Dermis blood vessel endothelial cell (primary cell): Measurements from ENCODE around the gene PPP1R12B. TPM values are rescaled to one million over a fixed set of nuclear protein-coding genes. Genes with fewer than 3 reads are reported as not detected.
"Not testable (repeated sequence)": the region's sequence is repeated elsewhere in the genome, so short reads cannot be mapped to it uniquely, and the experiment has no call there.

Experiments
- DNase-seq: peaks from one replicate; pipeline ENCODE4 v3.0.0; 2010
- total RNA-seq: library from RNA; depleted of rRNA; stranded (reverse); fragments of >200 nt; gene quantifications from 2 replicates; pipeline ENCODE4 v1.2.3, GENCODE V29; 2014

The PPP1R12B gene
- total RNA-seq, 1 donor from 2014 or later = 15.8 TPM

DNA sequence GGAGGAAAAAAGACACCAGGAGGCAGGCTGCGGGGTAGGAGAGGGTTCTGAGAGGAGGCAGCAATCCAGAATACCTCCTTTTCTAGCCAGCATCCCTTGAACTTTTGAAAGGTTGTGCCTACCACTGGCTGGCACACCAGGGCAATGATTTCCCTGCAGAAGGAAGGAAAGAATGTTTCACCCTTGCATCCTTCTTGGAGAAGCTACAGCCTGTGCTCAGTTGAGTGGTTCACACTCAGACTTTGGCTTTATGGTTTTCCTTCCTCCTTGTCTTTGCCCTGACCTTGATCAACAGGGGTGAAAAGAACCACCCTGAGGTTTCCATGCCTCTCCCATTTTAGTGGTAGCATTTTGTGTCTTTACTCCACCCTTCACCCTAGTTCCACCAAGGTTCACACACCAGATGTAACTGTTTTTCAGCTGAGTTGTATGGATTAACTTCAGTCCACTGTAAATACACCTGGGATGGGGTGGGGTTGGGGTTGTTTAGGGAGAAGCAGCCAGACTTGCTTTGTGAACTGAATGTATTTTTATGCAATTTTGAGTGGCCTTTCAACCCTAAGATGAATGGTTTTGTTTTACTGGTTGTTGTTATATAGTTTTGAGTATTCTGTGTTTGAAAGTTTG lies 239.5 kb downstream of the PPP1R12B start:
- DNase-seq = no peak

DNA sequence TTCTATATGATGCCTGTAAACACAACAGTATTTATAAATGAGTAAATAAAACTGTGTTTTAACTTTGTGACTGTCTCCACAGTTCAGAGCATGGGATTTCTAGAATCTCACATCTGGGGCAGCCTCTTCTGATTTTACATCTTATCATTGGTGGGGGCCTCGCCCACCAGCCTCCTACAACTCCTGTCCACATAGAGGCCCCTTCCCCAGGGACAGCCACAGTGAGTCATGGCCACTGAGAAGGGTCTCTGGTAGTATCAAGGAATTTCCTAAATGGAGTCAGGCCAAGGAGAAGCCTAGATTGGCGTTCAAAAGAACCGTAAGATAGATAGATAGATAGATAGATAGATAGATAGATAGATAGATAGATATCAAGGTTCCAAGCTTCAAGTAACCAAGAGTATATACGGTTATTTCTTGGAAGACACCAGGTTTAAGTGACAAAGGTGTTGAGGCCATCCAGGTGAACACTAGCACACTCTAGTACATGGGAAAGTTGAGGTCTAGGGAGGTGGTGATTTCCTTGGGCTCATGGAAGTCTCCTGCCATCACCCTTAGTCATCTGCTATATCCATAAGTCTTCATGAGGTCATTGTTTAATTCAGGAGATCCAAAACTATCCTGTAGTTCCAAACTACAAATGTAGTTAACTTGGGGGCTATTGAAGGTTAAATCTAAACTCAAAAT lies 240.1 kb downstream of the PPP1R12B start:
- DNase-seq = peak; percentile 19

DNA sequence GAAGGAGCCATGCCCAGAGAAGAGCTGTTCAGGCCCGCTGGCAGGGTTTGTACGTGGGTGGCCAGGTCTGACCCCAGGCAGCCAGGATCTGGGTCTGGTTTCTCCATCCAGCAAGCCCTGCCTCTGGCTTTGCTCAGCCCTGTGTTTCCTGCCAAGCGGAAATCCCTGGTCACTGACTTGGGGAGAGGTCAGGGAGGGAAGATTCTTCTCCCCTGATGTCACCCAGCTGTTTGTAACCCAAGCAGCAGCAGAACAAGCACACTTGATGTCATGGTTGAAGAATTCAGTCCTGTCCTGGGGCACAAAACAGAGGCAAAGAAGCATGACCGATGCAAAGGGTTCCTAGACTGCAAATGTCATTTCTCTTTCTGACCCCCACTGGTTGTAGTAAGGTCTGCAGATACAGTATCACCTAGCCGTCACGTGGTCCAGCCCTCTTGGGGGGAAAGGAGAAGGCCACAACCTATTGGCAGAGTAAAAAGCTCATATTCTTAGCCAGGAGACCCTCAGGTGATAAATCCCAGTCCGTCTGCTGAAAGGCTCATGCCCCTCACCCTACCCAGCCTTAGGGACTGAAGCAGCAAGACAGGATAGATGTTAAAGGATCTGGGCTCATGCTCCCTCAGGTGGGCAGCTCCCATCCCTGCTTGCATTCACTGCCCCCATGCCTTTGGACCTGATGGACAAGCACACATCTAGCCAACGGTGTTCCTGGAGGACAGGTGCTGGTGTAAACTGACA lies 240.9 kb downstream of the PPP1R12B start:
- DNase-seq = peak; percentile 98

DNA sequence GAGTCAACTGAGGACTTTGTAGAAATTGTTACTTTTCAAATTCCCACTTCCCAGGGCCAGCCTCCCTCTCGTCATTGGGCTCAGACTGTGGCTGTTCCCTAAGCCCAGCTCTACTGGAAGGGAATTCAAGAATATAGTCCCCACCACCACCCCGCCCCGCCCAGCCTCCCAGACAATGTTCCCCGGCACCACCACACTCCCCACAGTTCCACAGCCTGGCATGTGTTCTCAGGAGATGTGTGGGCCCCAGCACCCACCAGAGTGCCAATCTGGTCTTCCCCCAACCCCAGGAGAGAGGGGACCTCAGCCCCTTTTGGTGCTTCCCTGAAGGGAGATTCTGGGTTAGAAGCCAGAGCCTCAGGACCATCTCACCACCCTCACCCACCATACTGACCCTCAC lies 241.6 kb downstream of the PPP1R12B start:
- no peak for DNase-seq

DNA sequence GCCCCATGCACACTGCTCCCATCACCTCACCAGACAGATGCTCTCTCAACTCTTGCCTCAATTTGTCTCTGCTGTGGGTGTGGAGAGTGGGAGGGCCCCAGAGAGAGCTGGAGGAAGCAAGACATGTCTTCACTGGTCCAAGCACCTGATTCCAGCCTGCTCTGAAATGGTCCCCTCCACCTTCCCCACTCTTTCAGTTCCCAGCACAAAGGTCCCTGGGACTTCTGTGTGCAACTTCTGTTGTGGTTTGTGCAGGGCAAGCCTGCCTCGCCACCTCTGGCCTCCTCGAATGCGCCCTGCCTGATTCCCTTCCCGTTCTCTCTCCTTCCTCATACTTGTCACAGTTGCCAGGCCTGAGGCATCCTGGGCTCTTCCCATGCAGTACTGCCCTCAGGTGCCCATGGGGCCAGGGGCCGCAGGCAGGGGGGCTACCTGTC lies 242.5 kb downstream of the PPP1R12B start:
- DNase-seq = no peak

DNA sequence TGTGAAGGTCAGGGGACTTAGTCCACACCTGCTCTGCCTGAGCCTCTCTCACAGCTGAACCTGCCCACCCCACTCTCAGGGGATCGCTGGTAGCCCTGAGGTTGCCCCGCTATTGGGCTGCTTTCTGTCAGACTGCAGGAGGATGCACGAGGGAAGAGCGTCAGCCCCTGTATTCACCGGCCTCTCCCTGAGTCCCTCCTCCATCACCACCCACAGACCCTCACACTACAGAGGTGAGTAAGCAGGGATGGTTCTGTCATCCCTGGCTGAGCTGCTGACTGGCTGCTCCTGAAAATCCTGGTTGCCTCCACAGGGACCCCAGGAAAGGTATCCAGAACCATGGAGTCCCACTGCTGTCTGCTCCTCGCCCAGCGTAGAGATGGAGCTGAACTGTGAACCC lies 243.0 kb downstream of the PPP1R12B start:
- no peak for DNase-seq

DNA sequence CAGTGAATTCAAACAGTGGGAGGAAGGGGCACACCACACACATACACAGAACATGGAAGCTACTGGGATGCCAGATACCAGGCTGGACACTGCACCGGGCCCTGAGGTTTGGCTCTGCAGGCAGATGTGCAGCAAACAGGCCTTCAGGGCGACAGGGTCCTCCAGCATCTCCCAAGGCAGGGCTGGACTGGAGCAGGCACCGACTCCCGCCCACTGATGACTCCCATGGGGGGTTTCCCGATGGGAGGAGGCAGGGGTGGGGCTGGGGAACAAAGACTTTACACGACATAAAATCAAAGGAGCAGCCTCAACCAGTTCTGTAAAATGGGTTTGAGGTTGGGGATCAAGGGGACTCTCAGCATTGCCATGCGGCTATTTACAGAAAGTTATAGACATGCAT lies 243.6 kb downstream of the PPP1R12B start:
- DNase-seq = no peak

DNA sequence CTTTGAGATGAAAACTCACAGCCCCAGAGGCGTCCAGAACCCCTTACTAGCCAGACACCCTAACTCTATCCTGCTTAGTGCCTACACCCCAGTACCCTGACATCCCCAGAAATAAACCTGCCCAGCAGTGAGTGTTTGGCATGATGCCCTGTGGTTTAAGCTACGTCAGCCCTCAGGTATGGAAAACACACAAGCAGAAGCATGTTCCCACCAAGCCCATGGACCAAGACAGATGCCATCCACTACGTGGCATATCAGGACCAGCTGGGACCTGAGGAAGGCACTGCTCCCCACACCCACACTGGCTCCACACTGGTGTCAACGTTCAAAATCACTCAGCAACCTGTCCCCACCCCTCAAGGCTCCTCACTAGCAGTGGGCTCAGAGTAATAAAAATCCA lies 245.3 kb downstream of the PPP1R12B start:
- DNase-seq = no peak

DNA sequence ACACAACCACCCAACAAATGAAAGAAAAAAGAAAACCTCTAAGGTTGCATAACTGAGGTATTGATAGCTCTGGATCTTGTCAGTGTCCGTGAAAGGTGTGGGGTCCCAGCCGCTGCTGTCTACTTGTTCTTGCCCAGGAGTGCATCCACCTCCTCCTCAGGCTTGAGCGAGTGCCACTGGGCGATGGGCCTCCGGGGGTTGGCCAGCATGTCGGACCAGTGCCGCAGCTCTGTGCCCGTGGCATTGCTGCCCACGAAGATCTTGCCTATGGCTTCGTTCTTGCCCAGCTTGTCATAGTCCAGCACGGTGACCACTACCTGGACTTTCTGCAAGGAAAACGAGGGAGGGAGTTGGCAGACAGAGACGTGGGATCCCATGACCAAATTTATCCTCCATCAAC lies 248.1 kb downstream of the PPP1R12B start:
- DNase-seq = no peak

DNA sequence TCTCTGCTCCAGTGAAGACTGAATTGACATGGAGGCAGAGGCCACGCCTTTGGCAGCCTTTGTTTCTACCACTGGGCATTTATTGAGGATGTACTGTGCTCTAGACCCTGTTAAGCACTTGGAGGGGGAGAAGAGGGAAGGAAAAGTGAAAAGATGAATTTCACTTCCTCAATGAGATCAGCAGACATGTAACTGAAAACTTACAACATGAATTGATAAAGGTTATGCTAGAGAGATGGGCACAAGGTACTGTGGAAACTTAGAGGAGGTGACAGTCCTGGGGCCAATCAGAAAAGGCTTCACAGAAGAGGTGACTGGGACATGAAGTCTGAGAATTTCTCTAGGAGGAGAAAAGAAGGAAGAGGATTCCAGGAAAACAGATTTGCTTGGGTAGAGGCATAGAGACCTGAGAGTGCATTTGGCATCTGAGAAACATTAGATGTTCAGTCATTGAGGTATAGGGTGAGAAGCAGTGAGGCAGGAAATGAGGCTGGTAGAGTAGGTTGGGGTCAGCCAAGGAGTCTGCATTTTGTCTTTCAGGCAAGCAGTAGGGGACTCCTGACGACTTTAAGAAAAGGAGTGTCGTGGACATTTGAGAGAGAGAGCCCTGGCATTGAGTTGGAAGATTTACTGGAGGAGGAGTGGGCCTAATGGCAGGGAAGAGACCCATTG lies 248.7 kb downstream of the PPP1R12B start:
- no peak for DNase-seq

DNA sequence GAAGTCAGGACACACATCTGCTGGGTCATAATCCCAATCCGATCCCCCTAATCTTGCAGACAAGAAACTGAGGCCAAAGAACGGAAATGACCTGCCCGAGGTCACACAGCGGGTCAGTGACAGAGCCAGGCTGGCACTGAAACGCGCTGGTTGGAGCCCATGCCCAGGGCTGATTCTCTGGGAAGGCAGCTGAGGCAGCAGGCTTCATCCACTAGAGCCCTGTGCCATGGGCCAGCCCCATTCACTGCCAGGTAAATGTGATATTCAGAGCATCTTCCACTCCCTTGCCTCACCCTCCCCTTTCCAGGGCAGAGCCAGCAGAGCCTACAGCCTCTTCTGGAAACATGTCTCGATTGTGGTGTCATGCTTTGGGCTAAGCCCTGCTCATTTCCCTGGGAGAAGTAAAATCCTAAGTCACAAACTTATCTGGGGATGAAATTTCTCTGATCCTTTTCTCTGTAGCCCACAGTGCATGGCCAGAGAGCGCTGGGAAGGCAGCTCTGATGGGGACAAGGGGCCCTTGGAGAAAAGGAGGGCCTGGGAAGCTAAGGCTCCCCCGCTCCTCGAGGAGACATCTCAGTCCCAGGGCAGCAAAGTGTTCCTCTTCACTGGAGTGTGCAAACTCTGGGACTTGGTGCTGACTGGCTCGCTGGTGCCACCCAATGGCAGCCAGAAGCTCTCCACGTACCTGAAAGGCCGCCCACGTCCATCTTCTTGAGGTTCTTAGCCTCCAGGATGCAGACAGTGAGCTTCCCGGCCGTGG lies 251.4 kb downstream of the PPP1R12B start:
- peak; percentile 87 for DNase-seq

DNA sequence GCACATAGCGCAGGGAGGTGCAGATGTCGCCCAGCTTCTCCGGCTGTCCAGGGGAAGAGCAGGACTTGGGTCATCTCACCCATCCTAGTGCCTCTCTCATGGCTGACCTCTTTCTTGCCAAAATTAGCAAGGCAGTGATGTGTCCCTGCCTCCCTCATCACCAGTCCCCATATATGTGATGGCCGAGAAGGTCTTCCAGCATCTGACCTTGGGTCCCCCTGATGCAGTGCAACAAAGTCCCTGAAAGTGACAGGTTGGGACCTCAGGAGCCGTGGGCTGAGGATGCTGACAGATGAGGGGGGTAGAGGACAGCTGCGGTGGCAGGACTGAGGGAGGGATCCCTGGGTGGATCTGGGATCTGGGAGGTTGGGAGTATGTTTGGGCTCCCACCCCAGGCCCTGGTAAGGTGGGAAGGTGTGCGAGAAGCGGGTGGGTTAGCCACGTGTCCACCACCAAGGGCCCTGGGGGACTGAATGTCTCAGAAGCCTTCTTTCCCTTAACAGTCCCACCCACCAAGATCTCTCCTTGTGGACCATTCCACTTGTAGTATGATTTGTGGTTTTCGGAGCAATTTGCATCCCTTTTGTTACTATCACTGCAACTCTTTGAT lies 252.0 kb downstream of the PPP1R12B start:
- DNase-seq = no peak

DNA sequence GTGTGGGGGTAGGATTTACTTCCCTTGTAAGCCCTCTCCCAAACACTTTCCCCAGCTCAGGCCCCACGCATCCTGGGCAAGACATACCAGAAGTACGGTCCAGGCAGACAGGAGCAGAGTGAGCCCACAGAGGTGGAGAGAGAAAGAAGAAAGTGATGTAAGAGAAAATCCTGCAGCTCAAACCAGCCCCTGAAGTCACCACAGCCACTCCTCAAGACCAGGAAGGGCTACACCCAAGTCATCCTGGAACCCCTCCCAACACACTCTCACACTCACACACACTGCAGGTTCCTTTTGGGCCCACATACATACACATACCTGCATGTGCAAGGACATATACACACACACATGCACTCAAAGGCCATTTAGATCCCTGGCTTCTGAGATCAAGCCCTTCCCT lies 254.9 kb downstream of the PPP1R12B start:
- no peak for DNase-seq

DNA sequence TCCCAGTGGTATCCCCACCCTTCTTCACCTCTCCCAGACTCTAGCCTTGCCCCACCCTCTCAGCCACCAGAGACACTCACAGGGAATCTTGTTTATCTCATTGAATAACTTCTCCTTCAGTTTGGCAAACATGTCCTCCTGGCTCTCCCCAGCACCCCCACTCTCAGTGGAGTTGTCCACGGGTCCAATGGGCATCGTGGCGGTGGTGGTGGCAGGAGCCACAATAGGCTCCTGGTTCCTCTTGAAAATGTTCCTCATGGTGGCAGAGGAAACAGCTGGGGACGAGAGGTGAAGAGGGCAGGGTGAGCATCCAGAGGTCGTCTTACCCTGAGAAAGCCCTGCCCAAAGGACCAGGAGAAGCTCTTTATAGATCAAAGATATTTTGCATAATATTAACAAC lies 257.0 kb downstream of the PPP1R12B start:
- DNase-seq = no peak

DNA sequence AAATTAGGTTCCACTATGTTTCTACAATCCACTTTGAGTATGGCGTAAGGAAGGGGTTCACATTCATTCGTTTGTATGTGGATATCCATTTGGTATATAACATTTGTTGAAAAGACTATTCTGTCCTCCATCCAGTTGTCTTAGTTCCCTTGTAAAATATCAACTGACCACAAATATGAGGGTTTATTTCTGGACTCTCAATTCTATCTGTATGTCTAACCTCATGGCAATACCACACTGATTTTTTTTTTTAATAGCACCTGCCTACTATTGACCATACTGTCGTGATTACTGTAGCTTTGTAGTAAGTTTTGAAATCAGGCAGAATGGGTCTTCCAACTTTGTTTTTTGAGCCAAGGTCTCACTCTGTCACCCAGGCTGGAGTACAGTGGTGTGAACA lies 263.5 kb downstream of the PPP1R12B start:
- DNase-seq = not testable (repeated sequence)

DNA sequence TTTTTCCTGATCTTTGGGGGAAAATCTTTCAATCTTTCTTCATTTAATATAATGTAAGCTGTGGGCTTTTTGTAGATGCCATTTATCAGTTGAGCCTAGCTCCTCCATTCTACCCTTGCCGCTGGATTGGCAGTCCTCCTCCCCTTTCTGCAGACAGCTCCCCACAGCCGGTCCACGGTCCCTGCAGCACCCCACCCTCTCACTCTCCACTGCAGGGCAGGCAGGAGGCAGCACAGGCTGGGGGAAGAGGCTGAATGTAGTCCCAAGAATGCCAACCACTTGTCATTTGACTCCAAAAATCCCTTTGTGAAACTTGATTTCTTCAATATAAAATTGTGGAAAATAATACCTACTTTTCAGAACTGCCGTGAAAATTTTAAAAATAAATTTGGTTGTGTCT lies 265.1 kb downstream of the PPP1R12B start:
- DNase-seq = no peak

DNA sequence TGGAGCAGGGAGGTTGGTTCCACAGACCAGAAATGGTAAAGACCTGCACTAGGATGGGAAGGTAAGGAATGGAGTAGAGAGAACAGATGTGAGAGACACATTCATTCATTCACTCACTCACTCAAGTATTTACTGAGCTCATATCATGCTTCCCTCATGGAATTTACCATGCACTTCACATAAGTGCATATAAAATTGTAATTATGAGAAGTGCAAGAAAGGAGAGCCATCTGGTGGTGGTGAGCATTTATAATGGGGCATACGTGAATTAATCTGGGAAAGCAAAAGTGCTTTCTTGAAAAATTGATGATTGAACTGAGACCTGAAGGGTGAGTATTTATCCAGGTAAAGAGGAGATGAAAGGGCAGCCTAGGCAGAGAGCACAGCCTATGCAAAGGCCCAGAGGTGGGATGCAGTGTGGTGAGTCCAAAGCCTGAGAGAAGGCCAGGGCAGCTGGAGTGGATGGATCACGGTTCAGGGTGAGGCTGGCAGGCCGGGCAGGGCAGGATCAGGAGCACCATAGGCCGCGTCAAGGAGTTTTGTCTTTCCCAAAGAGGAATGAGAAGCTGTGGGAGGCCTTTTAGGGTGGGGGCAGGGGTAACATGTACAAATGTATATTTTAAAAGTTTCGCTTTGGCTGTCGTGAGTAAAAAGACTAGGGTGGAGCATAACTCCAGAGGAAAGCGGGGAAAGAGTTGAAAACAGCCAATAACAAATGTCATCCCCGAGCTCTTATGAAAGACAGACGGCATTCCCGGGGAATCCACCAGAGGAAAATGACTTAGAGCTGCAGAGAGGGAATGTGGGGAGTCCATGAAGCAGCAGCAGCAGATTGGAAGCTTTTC lies 266.1 kb downstream of the PPP1R12B start:
- DNase-seq = peak; percentile 19

DNA sequence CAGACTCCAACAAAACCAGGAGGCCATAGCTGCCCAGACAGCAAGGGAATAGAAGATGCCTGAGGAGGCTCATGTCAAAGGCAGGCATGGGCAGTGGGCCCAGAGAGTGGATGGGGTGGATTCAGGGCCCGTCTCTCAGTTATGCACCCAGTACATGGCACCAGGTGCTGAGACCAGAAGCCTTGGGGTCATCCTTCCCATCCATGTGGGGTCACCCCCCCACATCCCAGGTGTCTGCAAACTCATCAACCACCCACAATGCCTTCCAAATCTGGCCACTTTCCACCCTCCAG lies 266.7 kb downstream of the PPP1R12B start:
- not testable (repeated sequence) for DNase-seq

DNA sequence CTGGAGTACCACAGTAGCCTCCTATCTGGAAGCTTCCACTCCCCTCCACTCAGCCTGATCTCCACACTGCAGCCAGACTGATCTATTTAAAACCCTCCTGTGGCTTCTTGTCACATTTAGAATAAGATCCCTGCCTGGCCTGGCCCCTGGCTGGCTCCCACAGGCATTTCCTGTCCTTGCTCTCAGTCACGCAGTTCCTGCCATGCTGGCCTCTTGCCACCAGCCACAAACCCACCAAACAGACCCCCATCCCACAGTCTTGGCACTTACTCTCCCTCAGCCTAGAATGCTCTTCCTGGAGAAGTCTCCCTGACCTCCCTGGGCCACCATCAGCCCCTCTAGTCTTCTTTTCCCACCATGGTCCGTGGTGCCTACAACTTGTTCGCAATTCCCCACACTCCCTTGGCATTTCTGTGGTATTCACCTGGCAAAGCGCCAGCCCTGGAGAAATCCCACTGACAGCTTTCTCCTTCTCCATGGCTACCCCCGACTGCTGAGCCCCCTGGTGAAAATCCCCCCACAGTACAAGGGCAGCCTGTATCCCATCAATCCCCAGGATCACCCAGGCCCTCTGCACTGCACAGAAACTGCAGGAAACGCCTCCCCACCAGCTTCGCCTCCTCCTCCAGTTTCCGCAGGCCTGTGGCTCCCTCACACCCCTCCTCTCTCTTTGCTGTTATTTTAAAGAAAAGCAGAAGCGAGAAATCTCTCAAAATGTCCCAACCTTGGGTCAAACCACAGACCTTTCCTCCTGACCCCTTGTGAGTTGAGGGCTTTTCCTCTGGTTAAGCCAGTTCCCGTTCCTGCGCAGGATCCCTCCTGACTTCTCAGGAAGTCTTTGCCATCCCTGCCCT lies 267.2 kb downstream of the PPP1R12B start:
- DNase-seq = peak; percentile 51

DNA sequence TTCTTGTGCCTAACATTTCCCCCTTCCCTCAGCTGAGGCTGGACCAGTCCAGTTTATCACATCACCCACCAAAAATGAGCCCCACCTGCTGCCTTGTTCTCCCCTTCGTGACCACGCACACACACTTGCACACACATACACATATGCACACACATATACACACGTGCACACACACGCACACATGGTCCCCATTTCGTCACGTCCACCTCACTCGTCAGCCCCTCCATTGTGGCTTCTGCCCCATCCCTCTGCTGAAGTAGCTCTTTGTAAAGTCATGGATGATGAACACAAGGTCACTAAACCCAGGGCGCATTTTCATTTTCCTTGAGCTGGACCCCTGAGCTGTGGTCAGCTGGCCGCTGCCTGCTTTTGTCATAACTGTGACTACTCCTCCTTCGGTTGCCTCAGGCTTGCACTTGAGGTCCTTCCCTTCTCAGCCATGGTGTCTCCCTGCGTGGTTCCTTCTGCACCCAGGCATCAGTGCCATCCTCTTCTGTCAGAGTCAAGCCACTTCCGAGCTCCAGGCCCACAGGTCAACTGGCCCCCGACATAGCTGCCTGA lies 267.9 kb downstream of the PPP1R12B start:
- no peak for DNase-seq
